Epithelial cell of proximal tubule (primary cell): ENCODE data around the gene PROZ. TPM values are rescaled to one million over a fixed set of nuclear protein-coding genes. Genes with fewer than 3 reads are reported as not detected.
A peak's percentile ranks its signal among the peaks of the same experiment; 100 is the strongest.

Experiments
- DNase-seq: peaks from one replicate; pipeline ENCODE4 v3.0.0-alpha.2; 2011; ENCODE audit warnings: low read depth
- H3K4me3 ChIP-seq: 2 replicates; pipeline ENCODE4 v1.5.1; 2011; ENCODE audit warnings: low read depth, mild to moderate bottlenecking, low read length
- total RNA-seq: library from RNA; depleted of rRNA; stranded (reverse); fragments of >200 nt; gene quantifications from 2 replicates; pipeline ENCODE4 v1.2.3, GENCODE V29; 2015
- TF ChIP-seq, protein P1 (sequence below): conservative IDR thresholded peaks from 2 replicates; pipeline ENCODE4 v1.5.1; 2012; ENCODE audit warnings: low read depth, mild to moderate bottlenecking, low read length

The PROZ gene
- total RNA-seq, 1 donor from 2014 or later, result not detected

GRCh38 chr13:113209336-113209758 is 50.9 kb downstream of the PROZ start, which contains the start of gene CUL4A:
CUL4A (plus strand) TSS chr13:113209613; CDS start chr13:113209628, 15 bp downstream.
- peak within 1 kb of the TSS; percentile 96 for H3K4me3 ChIP-seq
- no peak for DNase-seq

GRCh38 chr13:113209759-113210421 is 51.4 kb downstream of the PROZ start:
- TF ChIP-seq, protein P1, sequence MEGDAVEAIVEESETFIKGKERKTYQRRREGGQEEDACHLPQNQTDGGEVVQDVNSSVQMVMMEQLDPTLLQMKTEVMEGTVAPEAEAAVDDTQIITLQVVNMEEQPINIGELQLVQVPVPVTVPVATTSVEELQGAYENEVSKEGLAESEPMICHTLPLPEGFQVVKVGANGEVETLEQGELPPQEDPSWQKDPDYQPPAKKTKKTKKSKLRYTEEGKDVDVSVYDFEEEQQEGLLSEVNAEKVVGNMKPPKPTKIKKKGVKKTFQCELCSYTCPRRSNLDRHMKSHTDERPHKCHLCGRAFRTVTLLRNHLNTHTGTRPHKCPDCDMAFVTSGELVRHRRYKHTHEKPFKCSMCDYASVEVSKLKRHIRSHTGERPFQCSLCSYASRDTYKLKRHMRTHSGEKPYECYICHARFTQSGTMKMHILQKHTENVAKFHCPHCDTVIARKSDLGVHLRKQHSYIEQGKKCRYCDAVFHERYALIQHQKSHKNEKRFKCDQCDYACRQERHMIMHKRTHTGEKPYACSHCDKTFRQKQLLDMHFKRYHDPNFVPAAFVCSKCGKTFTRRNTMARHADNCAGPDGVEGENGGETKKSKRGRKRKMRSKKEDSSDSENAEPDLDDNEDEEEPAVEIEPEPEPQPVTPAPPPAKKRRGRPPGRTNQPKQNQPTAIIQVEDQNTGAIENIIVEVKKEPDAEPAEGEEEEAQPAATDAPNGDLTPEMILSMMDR, result no peak
- peak overlapping the region; percentile 96 for H3K4me3 ChIP-seq
- no peak for DNase-seq

More at GRCh38 chr13:113209336-113209758, 50.9 kb downstream of the PROZ start, which contains the start of gene CUL4A:
- TF ChIP-seq, protein P1, result no peak

DNA sequence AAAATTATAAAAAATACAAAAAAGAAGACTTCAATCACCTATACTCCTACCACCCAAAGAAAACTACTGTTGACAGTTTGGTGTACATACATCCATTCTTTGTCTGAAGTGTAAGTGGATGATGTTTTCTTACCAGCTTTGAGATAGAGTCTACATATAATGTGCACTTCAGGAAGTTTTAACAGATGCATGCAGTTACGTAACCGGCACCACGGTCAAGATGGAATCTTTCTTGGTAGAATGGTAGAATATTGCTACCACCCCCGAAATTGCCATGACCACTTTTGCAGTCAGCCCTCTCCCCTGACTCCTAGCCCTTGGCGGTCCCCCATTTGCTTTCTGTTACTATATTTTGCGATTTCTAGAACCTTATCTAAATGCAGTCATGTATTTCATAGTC is 52.4 kb downstream of the PROZ start:
- TF ChIP-seq, protein P1, result no peak
- no peak for DNase-seq
- peak overlapping the region; percentile 96 for H3K4me3 ChIP-seq

GRCh38 chr13:113211774-113212173 is 53.3 kb downstream of the PROZ start:
- TF ChIP-seq, protein P1, result peak; percentile 24
- H3K4me3 ChIP-seq, result no peak overlapping the region
- DNase-seq, result no peak

- TF ChIP-seq, protein P1, result no peak
- no peak for DNase-seq
- no peak overlapping the region for H3K4me3 ChIP-seq
These were observed 58.0 kb downstream of the PROZ start for GRCh38 chr13:113216254-113217048.

GRCh38 chr13:113218586-113218985 is 60.1 kb downstream of the PROZ start:
- no peak for DNase-seq

More at GRCh38 chr13:113218586-113218985, 60.1 kb downstream of the PROZ start:
- H3K4me3 ChIP-seq, result no peak overlapping the region
- TF ChIP-seq, protein P1, result no peak
